B cell (primary cell): Measurements from ENCODE around the gene CAMTA1. TPM values are rescaled to one million over a fixed set of nuclear protein-coding genes. Genes with fewer than 3 reads are reported as not detected.

Source experiments
- ATAC-seq: fragments of 200-7000 bp; cut with Tn5 transposase; one replicate; pipeline ENCODE4 v1.10.0; 2021; ENCODE audit warnings: low read depth, mild to moderate bottlenecking, moderate number of reproducible peaks, moderate library complexity
- CTCF ChIA-PET: fragments of 350-600 bp; sonication (Branson Sonifier 250); formaldehyde crosslinking; loops from one replicate; lab custom pipeline; 2021; ENCODE audit warnings: antibody characterized with exemption, inconsistent platforms; lab: Charles Lee
- POLR2A ChIA-PET: fragments of 350-600 bp; sonication (Branson Sonifier 250); formaldehyde crosslinking; loops from one replicate; lab custom pipeline; 2021; ENCODE audit warnings: antibody characterized with exemption; lab: Charles Lee
- DNase-seq: peaks from one replicate; pipeline ENCODE4 v3.0.0; 2013
- H2AFZ ChIP-seq: 2 replicates; pipeline ENCODE4 v1.6.1; 2012; ENCODE audit warnings: mild to moderate bottlenecking, low read depth, low read length; ENCODE audit not compliant: insufficient read depth, poor library complexity, severe bottlenecking
- H3K27ac ChIP-seq, 2 donors: 1 replicate in 1 of 2; 2 replicates in 1 of 2; pipeline ENCODE4 v1.5.1; 2012 to 2013; ENCODE audit warnings: low read length in 2 of 2, mild to moderate bottlenecking in 2 of 2, moderate library complexity in 1 of 2
- H3K27me3 ChIP-seq, 4 experiments: fragments of 200-600 bp in 1 of 4; sonication (generic) in 1 of 4; replicated peaks in 1 of 4; 1 replicate in 2 of 4; 2 replicates in 2 of 4; pipeline versions ENCODE4 v1.6.1 to v1.7.0; 2013 to 2016; ENCODE audit warnings: low read length in 3 of 4, mild to moderate bottlenecking in 2 of 4, mixed read lengths in 1 of 4, moderate library complexity in 1 of 4; ENCODE audit not compliant: insufficient read depth in 4 of 4, control insufficient read depth in 3 of 4; ENCODE audit errors: control extremely low read depth in 1 of 4
- H3K36me3 ChIP-seq, 2 experiments: replicated peaks in 1 of 2; 1 replicate in 1 of 2; 2 replicates in 1 of 2; pipeline versions ENCODE4 v1.6.1 to v1.7.1; 2013; ENCODE audit warnings: low read length in 1 of 2; ENCODE audit not compliant: insufficient read depth in 2 of 2, control insufficient read depth in 1 of 2; ENCODE audit errors: control extremely low read depth in 1 of 2, extremely low read depth in 1 of 2
- H3K4me1 ChIP-seq, 2 donors: fragments of 200-600 bp in 1 of 2; sonication (generic) in 1 of 2; 1 replicate in 1 of 2; 2 replicates in 1 of 2; pipeline versions ENCODE4 v1.5.1 to v1.6.1; 2013 to 2017; ENCODE audit warnings: low read length in 2 of 2; ENCODE audit not compliant: control insufficient read depth in 2 of 2, insufficient read depth in 2 of 2
- H3K4me2 ChIP-seq: replicated peaks from 2 replicates; pipeline ENCODE3; 2012; ENCODE audit warnings: mild to moderate bottlenecking, low read depth, low read length; ENCODE audit not compliant: poor library complexity, severe bottlenecking
- H3K4me3 ChIP-seq, 5 experiments: fragments of 200-600 bp in 1 of 5; sonication (generic) in 1 of 5; 1 replicate in 3 of 5; 2 replicates in 2 of 5; pipeline versions ENCODE4 v1.5.1 to v1.7.0; 2011 to 2016; ENCODE audit warnings: low read length in 4 of 5, mild to moderate bottlenecking in 4 of 5, low read depth in 2 of 5, control low read depth in 1 of 5, moderate library complexity in 1 of 5; ENCODE audit not compliant: insufficient read depth in 1 of 5; ENCODE audit errors: control extremely low read depth in 1 of 5, extremely low read depth in 1 of 5
- H3K79me2 ChIP-seq: fragments of 200-600 bp; sonication (generic); one replicate; pipeline ENCODE4 v1.6.0; 2016; ENCODE audit warnings: low read length; ENCODE audit not compliant: control insufficient read depth, insufficient read depth
- H3K9ac ChIP-seq: fragments of 200-600 bp; sonication (generic); 2 replicates; pipeline ENCODE4 v1.6.1; 2017; ENCODE audit warnings: mild to moderate bottlenecking, low read length, moderate library complexity
- H3K9me3 ChIP-seq, 3 donors: one replicate each; pipeline versions ENCODE4 v1.6.1 to v1.7.1; 2013; ENCODE audit warnings: low read length in 2 of 3; ENCODE audit not compliant: control insufficient read depth in 2 of 3, insufficient read depth in 1 of 3; ENCODE audit errors: control extremely low read depth in 1 of 3
- H4K20me1 ChIP-seq: 2 replicates; pipeline ENCODE4 v1.6.0; 2012; ENCODE audit warnings: mild to moderate bottlenecking, low read length; ENCODE audit not compliant: insufficient read depth, control insufficient read depth, poor library complexity, severe bottlenecking
- H3K27ac Mint-ChIP-seq: one replicate; pipeline ENCODE4 v1.8.0; 2021; ENCODE audit warnings: mixed read lengths
- H3K27me3 Mint-ChIP-seq: one replicate; pipeline ENCODE4 v1.8.0; 2021; ENCODE audit warnings: mixed read lengths
- H3K4me1 Mint-ChIP-seq: one replicate; pipeline ENCODE4 v1.8.0; 2021; ENCODE audit warnings: mixed read lengths
- H3K4me3 Mint-ChIP-seq: one replicate; pipeline ENCODE4 v1.8.0; 2021; ENCODE audit warnings: mixed read lengths
- H3K9me3 Mint-ChIP-seq: one replicate; pipeline ENCODE4 v1.8.0; 2022; ENCODE audit warnings: mixed read lengths; ENCODE audit not compliant: insufficient read depth
- CTCF ChIP-seq: fragments of 200-600 bp; IDR thresholded peaks from one replicate; pipeline ENCODE4 v1.8.0; 2022; ENCODE audit warnings: antibody characterized with exemption, mild to moderate bottlenecking
- EZH2 ChIP-seq: IDR thresholded peaks from 2 replicates; pipeline ENCODE4 v1.6.1; 2012; ENCODE audit warnings: borderline replicate concordance, low read depth, mild to moderate bottlenecking, moderate library complexity, low read length; ENCODE audit not compliant: insufficient read depth, poor library complexity, severe bottlenecking
- WGBS: methylation state at CpG from one replicate; pipeline ENCODE4 v1.1.5; 2013; ENCODE audit warnings: missing lambda C conversion rate; ENCODE audit not compliant: insufficient coverage; 5-methylcytosine and 5-hydroxymethylcytosine counted together
- intact Hi-C: fragments of 100-400 bp; cut with micrococcal nuclease; formaldehyde crosslinking; loops from one replicate; pipeline ENCODE4 v1.10.0; 2022
- polyA plus RNA-seq: library from polyadenylated mRNA; depleted of rRNA; stranded (reverse); fragments of >200 nt; gene quantifications from 2 replicates; pipeline ENCODE4 v1.2.3, GENCODE V29; 2012
- total RNA-seq, 2 donors: library from RNA; stranded (reverse); fragments of 120-200 nt in 1 of 2; gene quantifications; 1 replicate in 1 of 2; 2 replicates in 1 of 2; pipeline versions ENCODE4 v1.2.3 to v1.2.4, GENCODE V29; 2013 to 2022

Gene CAMTA1
- total and polyA plus RNA-seq, 2 donors (not counting 1 experiment from before 2014, with no cell fraction given), result 42.2 to 45.7 TPM

- WGBS, result 93% methylated on average over 20 of the region's 20 CpGs
- no peak overlapping the region for H3K4me3 ChIP-seq
- no peak overlapping the region for H3K27ac ChIP-seq
- TF ChIP-seq EZH2 (no peak), CTCF (no peak)
- ATAC-seq (no peak), DNase-seq (no peak)
- Mint-ChIP-seq H3K4me1 (no peaks in the 10 kb centered on the region), H3K9me3 (peaks cover 3% of the 10 kb centered on the region), H3K27ac (no peak overlapping the region), H3K4me3 (no peak overlapping the region), H3K27me3 (no peaks in the 10 kb centered on the region)
- ChIA-PET CTCF (no interaction called here), POLR2A (no interaction called here)
- intact Hi-C loops, result no loop called here
- H3K9me3 ChIP-seq, result no peaks in the 10 kb centered on the region
- H4K20me1 ChIP-seq, result no peaks in the 10 kb centered on the region
- no peaks in the 10 kb centered on the region for H3K36me3 ChIP-seq
- no peaks in the 10 kb centered on the region for H3K4me1 ChIP-seq
- no peaks in the 10 kb centered on the region for H3K27me3 ChIP-seq
- no peak overlapping the region for H3K9ac ChIP-seq
- no peak overlapping the region for H2AFZ ChIP-seq
- H3K4me2 ChIP-seq, result no peak overlapping the region
- no peaks in the 10 kb centered on the region for H3K79me2 ChIP-seq
Observed at GRCh38 chr1:7386226-7387052, 601.2 kb downstream of the CAMTA1 start.
